HFF-Myc (cell line): ENCODE measurements around the gene ULK1.
A peak's percentile ranks its signal among the peaks of the same experiment; 100 is the strongest.

Experiments used
- DNase-seq: peaks from one replicate; pipeline ENCODE4 v3.0.0-alpha.2; 2011; ENCODE audit warnings: low read depth; ENCODE audit errors: extremely low read depth
- H3K4me3 ChIP-seq: replicated peaks from 2 replicates; pipeline ENCODE4 v1.5.1; 2011; ENCODE audit warnings: low read depth, mild to moderate bottlenecking, control low read depth, low read length
- TF ChIP-seq, protein P1 (sequence below): IDR thresholded peaks from 2 replicates; pipeline ENCODE4 v1.5.1; 2012; ENCODE audit warnings: mild to moderate bottlenecking, low read depth, low read length, control low read depth; ENCODE audit errors: missing control alignments

ULK1 gene

GRCh38 chr12:131894981-131895639 lies 688 bp downstream of the ULK1 start:
- no peak for DNase-seq
- TF ChIP-seq, protein P1, sequence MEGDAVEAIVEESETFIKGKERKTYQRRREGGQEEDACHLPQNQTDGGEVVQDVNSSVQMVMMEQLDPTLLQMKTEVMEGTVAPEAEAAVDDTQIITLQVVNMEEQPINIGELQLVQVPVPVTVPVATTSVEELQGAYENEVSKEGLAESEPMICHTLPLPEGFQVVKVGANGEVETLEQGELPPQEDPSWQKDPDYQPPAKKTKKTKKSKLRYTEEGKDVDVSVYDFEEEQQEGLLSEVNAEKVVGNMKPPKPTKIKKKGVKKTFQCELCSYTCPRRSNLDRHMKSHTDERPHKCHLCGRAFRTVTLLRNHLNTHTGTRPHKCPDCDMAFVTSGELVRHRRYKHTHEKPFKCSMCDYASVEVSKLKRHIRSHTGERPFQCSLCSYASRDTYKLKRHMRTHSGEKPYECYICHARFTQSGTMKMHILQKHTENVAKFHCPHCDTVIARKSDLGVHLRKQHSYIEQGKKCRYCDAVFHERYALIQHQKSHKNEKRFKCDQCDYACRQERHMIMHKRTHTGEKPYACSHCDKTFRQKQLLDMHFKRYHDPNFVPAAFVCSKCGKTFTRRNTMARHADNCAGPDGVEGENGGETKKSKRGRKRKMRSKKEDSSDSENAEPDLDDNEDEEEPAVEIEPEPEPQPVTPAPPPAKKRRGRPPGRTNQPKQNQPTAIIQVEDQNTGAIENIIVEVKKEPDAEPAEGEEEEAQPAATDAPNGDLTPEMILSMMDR: no peak
- peak overlapping the region; percentile 56 for H3K4me3 ChIP-seq

GRCh38 chr12:131895640-131896079 lies 1.2 kb downstream of the ULK1 start:
- H3K4me3 ChIP-seq: peak overlapping the region; percentile 56
- TF ChIP-seq, protein P1: no peak
- DNase-seq: no peak

GRCh38 chr12:131896080-131896810 lies 1.8 kb downstream of the ULK1 start:
- TF ChIP-seq, protein P1: no peak
- DNase-seq: peak; percentile 42
- peak overlapping the region; percentile 56 for H3K4me3 ChIP-seq

GRCh38 chr12:131896811-131897270 lies 2.4 kb downstream of the ULK1 start:
- TF ChIP-seq, protein P1: no peak
- no peak for DNase-seq
- H3K4me3 ChIP-seq: peak overlapping the region; percentile 56

GRCh38 chr12:131897276-131897675 lies 2.9 kb downstream of the ULK1 start:
- DNase-seq: no peak
- no peak overlapping the region for H3K4me3 ChIP-seq
- TF ChIP-seq, protein P1: no peak

DNA sequence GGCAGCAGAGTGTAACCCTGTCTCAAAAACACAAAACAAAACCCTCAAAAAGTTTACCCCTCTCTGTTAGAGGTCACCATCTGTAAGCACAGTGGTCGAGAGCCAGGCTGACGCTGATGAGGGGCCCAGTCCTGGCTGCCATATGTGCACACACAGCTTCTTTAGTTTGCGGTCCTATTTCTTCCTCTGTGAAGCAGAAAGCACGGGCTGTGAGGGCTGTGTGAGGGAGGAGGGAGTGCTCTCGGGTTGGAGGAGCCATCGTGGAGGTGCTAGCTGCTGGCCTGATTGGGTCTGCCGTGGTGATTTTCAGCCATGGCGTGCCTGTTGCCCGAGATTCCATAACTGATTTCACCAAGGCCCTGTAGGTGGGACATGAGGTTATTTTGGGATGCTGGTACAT lies 3.5 kb downstream of the ULK1 start:
- no peak for DNase-seq
- TF ChIP-seq, protein P1: no peak
- H3K4me3 ChIP-seq: no peak overlapping the region

DNA sequence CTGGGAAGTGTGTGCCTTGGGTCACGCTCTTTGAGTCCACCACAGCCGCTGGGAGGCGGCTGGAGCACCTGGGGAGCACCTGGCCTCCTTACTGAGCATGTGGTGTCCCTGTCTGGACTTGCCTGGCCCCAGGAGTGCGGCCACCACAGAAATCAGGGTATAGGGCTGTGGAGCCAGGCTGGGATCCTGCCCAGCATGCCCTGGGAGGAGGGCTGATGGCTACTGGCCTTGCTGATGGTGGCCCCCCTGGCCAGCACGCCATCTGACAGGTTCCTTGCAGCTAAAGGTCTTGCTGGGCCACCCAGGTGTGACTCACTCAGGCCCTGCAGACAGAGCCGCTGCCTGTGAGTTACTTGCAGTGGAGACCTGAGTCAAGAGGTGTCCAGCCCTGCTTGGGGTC lies 6.0 kb downstream of the ULK1 start:
- TF ChIP-seq, protein P1: no peak
- H3K4me3 ChIP-seq: no peak overlapping the region
- DNase-seq: no peak
